Measurements from ENCODE around the gene FAM216B. TPM values are rescaled to one million over a fixed set of nuclear protein-coding genes. Genes with fewer than 3 reads are reported as not detected.
A peak's percentile ranks its signal among the peaks of the same experiment; 100 is the strongest.
"Not testable (repeated sequence)": the region's sequence is repeated elsewhere in the genome, so short reads cannot be mapped to it uniquely, and the experiment has no call there.

The FAM216B gene
- polyA plus RNA-seq, 1 experiment, result 0.02 TPM

DNA sequence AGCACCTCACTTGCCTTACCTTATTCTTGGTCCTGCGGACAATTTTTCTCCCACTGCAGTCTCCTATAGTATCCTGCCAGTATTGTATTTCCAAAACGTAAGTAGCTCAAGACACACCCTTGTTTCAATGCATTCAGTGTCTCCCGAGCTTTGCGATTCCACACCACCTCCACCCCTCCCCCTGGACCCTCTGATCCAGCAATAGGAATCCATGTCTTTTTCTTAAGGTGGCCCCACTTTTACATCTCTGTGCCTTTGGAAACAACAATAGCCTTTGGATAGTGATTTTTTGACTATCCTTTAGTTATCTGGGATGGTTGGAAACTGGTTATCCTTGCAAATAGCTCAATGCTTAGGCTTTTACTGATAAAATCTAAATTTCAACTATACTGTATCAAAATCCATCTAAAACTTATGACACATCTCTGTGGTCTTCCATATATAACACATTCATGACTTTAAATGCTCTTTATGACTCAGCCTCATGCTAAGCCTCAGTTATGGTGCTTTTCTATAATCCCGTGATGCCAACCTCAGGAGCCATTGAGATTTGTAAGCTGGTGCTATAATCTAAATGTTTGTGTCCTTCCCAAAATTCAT, 27.1 kb downstream of the FAM216B start:
- ChIA-PET CTCF (interaction anchor here (1.2 kb wide), 1 partner anchor 29 kb away, joined by 4 read pairs; no protein-coding TSS in a partner anchor), POLR2A (no interaction called here)
- TF ChIP-seq, protein P1, sequence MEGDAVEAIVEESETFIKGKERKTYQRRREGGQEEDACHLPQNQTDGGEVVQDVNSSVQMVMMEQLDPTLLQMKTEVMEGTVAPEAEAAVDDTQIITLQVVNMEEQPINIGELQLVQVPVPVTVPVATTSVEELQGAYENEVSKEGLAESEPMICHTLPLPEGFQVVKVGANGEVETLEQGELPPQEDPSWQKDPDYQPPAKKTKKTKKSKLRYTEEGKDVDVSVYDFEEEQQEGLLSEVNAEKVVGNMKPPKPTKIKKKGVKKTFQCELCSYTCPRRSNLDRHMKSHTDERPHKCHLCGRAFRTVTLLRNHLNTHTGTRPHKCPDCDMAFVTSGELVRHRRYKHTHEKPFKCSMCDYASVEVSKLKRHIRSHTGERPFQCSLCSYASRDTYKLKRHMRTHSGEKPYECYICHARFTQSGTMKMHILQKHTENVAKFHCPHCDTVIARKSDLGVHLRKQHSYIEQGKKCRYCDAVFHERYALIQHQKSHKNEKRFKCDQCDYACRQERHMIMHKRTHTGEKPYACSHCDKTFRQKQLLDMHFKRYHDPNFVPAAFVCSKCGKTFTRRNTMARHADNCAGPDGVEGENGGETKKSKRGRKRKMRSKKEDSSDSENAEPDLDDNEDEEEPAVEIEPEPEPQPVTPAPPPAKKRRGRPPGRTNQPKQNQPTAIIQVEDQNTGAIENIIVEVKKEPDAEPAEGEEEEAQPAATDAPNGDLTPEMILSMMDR (IDR thresholded peaks at IDR 0.05; ENCODE audit: low read depth, low read length), result no peak
- no peaks in the 10 kb centered on the region for H3K9me3 ChIP-seq (ENCODE audit: control insufficient read depth, insufficient read depth, low read length)
- no peak overlapping the region for H3K4me3 ChIP-seq (ENCODE audit: low read depth, low read length)
- H3K27ac ChIP-seq (ENCODE audit: low read depth, low read length), result no peak overlapping the region
- no peaks in the 10 kb centered on the region for H3K27me3 ChIP-seq (ENCODE audit: control insufficient read depth, insufficient read depth, low read length)
- DNase-seq (ENCODE audit: low read depth, low spot score), result no peak

DNA sequence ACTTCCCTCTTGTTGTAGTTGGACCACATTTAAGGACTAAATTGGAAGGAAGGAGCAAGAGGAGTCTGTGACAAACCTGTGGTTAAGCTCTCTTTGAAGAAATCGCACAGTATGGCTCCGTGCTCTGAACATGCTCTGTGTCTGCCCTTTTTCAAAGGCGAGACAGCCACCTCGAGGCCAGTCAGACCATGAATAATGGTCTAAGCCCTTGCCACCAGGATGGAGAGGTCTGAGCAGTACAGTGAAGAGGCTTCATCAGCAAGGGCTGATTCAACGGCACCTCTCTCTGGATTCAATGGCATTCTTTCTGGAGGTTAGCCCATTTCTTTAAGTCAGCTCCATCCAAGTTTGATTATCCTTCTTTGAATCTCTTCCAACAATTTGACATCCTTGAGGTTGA, 30.9 kb downstream of the FAM216B start:
- no peaks in the 10 kb centered on the region for H3K9me3 ChIP-seq (ENCODE audit: control insufficient read depth, insufficient read depth, low read length)
- TF ChIP-seq, protein P1 (IDR thresholded peaks at IDR 0.05; ENCODE audit: low read depth, low read length), result no peak
- H3K4me3 ChIP-seq (ENCODE audit: low read depth, low read length), result no peak overlapping the region
- CTCF ChIA-PET, result no interaction called here
- H3K27ac ChIP-seq (ENCODE audit: low read depth, low read length), result no peak overlapping the region
- no peak for DNase-seq (ENCODE audit: low read depth, low spot score)
- no peaks in the 10 kb centered on the region for H3K27me3 ChIP-seq (ENCODE audit: control insufficient read depth, insufficient read depth, low read length)
- POLR2A ChIA-PET, result no interaction called here

DNA sequence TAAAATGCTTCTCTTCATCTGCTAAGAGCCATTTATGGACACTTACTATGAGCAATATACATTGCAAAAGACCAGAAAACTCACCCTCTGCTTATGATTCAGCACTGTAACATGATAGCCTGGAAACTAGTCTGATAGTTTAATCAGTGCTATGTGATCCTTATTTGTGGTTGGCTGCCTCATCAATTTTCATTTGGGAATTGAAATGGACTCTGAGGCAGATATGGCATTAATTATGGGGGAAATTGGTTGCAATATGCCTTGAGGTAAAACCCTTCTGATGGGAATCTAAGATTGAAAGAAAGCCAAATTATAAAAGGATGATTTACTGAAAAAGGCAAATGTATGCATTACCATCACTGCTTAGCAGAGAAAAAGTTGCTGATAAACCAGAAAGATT, 33.5 kb downstream of the FAM216B start:
- H3K4me3 ChIP-seq (ENCODE audit: low read depth, low read length), result no peak overlapping the region
- CTCF ChIA-PET, result no interaction called here
- H3K27me3 ChIP-seq (ENCODE audit: control insufficient read depth, insufficient read depth, low read length), result no peaks in the 10 kb centered on the region
- H3K9me3 ChIP-seq (ENCODE audit: control insufficient read depth, insufficient read depth, low read length), result peaks cover 8% of the 10 kb centered on the region
- DNase-seq (ENCODE audit: low read depth, low spot score), result peak; percentile 69
- TF ChIP-seq, protein P1 (IDR thresholded peaks at IDR 0.05; ENCODE audit: low read depth, low read length), result no peak
- POLR2A ChIA-PET, result interaction anchor here (0.6 kb wide), 1 partner anchor 34 kb away, joined by 4 read pairs; the partner anchor contains the start of gene FAM216B
- H3K27ac ChIP-seq (ENCODE audit: low read depth, low read length), result no peak overlapping the region

DNA sequence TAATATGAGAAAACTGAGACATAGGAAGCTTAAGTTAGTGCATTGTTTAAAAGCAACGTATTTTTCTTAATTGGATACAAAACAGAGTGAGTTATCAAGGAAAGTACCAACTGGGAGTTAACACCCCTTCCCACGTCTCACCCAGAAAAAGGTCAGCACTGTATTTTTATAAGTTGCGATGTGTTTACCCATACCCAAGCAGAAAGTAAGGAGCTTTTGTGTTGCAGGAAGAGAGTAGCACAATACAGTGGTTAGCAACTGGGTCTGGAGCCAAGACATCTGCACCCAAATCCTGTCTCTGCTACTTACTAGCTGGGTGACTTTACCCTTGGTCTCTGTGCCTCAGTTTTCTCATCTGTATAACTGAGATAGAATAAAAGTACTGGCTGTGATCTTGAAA, 34.3 kb downstream of the FAM216B start:
- TF ChIP-seq, protein P1 (IDR thresholded peaks at IDR 0.05; ENCODE audit: low read depth, low read length), result no peak
- no peak overlapping the region for H3K27ac ChIP-seq (ENCODE audit: low read depth, low read length)
- H3K9me3 ChIP-seq (ENCODE audit: control insufficient read depth, insufficient read depth, low read length), result peaks cover 8% of the 10 kb centered on the region
- H3K4me3 ChIP-seq (ENCODE audit: low read depth, low read length), result no peak overlapping the region
- POLR2A ChIA-PET, result interaction anchor here (0.6 kb wide), 1 partner anchor 34 kb away, joined by 4 read pairs; the partner anchor contains the start of gene FAM216B
- DNase-seq (ENCODE audit: low read depth, low spot score), result no peak
- CTCF ChIA-PET, result interaction anchor here (0.9 to 1.6 kb wide), 2 partner anchors 29 to 61 kb away, joined by 3 to 4 read pairs; no protein-coding TSS in a partner anchor
- no peaks in the 10 kb centered on the region for H3K27me3 ChIP-seq (ENCODE audit: control insufficient read depth, insufficient read depth, low read length)

DNA sequence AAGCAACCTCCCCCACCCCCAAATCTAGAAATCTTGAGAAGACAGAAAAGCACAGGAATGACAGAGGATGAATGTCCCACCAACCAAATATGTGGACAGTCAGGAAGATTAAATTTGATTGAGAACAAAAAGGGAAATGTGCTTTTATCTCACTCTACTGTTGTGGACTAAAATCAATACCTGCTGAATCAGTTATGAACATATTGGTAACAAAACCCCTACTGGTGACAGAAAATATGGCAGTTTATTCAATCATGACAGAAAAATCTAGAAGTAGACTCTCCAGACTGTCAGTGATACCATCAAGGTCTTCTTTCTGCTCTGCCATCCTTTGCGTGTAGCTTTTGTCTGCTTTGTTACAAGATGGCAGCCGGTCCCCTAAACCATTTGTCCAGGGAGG, 35.2 kb downstream of the FAM216B start:
- no peak overlapping the region for H3K27ac ChIP-seq (ENCODE audit: low read depth, low read length)
- peaks cover 8% of the 10 kb centered on the region for H3K9me3 ChIP-seq (ENCODE audit: control insufficient read depth, insufficient read depth, low read length)
- CTCF ChIA-PET, result interaction anchor here (0.9 to 1.6 kb wide), 3 partner anchors 30 to 221 kb away, joined by 3 to 4 read pairs (median 4); no protein-coding TSS in a partner anchor
- POLR2A ChIA-PET, result no interaction called here
- H3K4me3 ChIP-seq (ENCODE audit: low read depth, low read length), result no peak overlapping the region
- TF ChIP-seq, protein P1 (IDR thresholded peaks at IDR 0.05; ENCODE audit: low read depth, low read length), result peak; percentile 27; the same call in 1 of the 2 replicates
- no peak for DNase-seq (ENCODE audit: low read depth, low spot score)
- no peaks in the 10 kb centered on the region for H3K27me3 ChIP-seq (ENCODE audit: control insufficient read depth, insufficient read depth, low read length)

DNA sequence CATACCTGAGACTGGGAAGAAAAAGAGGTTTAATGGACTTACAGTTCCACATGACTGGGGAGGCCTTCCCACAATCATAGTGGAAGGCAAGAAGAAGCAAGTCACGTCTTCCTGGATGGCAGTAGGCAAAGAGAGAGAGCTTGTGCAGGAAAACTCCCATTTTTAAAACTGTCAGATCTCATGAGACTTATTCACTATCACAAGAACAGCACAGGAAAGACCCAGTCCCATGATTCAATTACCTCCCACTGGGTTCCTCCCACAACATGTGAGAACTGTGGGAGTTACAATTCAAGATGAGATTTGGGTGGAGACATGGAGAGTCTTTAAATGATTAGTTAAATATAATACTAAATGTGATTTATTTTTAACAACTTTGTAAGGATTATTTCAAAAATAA, 38.3 kb downstream of the FAM216B start:
- H3K27me3 ChIP-seq (ENCODE audit: control insufficient read depth, insufficient read depth, low read length); POLR2A ChIA-PET; DNase-seq (ENCODE audit: low read depth, low spot score); H3K9me3 ChIP-seq (ENCODE audit: control insufficient read depth, insufficient read depth, low read length); H3K27ac ChIP-seq (ENCODE audit: low read depth, low read length); H3K4me3 ChIP-seq (ENCODE audit: low read depth, low read length): not testable (repeated sequence)
- CTCF ChIA-PET, result interaction anchor here (1.0 kb wide), 1 partner anchor 224 kb away, joined by 4 read pairs; no protein-coding TSS in a partner anchor
